GM23338 (cell line): Measurements from ENCODE around the gene ZNF649. TPM values are rescaled to one million over a fixed set of nuclear protein-coding genes. Genes with fewer than 3 reads are reported as not detected.

Experiments
- ATAC-seq: fragments of 200-7000 bp; cut with Tn5 transposase; 3 replicates; pipeline ENCODE4 v1.9.1; 2020
- DNase-seq: peaks from one replicate; pipeline ENCODE4 v3.0.0-alpha.2; 2015; ENCODE audit warnings: low spot score
- H2AFZ ChIP-seq: fragments of 200-600 bp; sonication (generic); 2 replicates; pipeline ENCODE4 v1.8.0; 2016; ENCODE audit warnings: antibody characterized with exemption, mild to moderate bottlenecking, moderate library complexity
- H3F3A ChIP-seq: fragments of 200-600 bp; sonication (generic); replicated peaks from 2 replicates; pipeline ENCODE4 v1.8.0; 2017; ENCODE audit warnings: antibody characterized with exemption, mixed run types, low read depth
- H3K27ac ChIP-seq: fragments of 200-600 bp; sonication (generic); 2 replicates; pipeline ENCODE4 v1.6.1; 2016; ENCODE audit warnings: low read depth
- H3K27me3 ChIP-seq: fragments of 200-600 bp; sonication (generic); 2 replicates; pipeline ENCODE4 v1.8.0; 2016; ENCODE audit warnings: mild to moderate bottlenecking, mixed run types, moderate library complexity; ENCODE audit not compliant: insufficient read depth
- H3K36me3 ChIP-seq: fragments of 200-600 bp; sonication (generic); 2 replicates; pipeline ENCODE4 v1.8.0; 2016; ENCODE audit warnings: mild to moderate bottlenecking; ENCODE audit not compliant: insufficient read depth
- H3K4me1 ChIP-seq: fragments of 200-600 bp; sonication (generic); 2 replicates; pipeline ENCODE4 v1.8.0; 2016; ENCODE audit warnings: mild to moderate bottlenecking, moderate library complexity; ENCODE audit not compliant: insufficient read depth
- H3K4me2 ChIP-seq: fragments of 200-600 bp; sonication (generic); 2 replicates; pipeline ENCODE4 v1.7.1; 2017; ENCODE audit warnings: mixed run types
- H3K4me3 ChIP-seq: fragments of 200-600 bp; sonication (generic); 2 replicates; pipeline ENCODE4 v1.6.1; 2016; ENCODE audit warnings: mixed run types
- H3K79me2 ChIP-seq: fragments of 200-600 bp; sonication (generic); replicated peaks from 2 replicates; pipeline ENCODE4 v1.8.0; 2017; ENCODE audit warnings: mild to moderate bottlenecking; ENCODE audit not compliant: insufficient read depth
- H3K9me2 ChIP-seq: fragments of 200-600 bp; sonication (generic); 2 replicates; pipeline ENCODE4 v1.8.0; 2017; ENCODE audit not compliant: insufficient read depth
- H4K20me1 ChIP-seq: fragments of 200-600 bp; sonication (generic); replicated peaks from 2 replicates; pipeline ENCODE4 v1.8.0; 2017; ENCODE audit warnings: mild to moderate bottlenecking; ENCODE audit not compliant: insufficient read depth
- H3K27ac Mint-ChIP-seq: 2 replicates; pipeline ENCODE4 v1.8.0; 2020; ENCODE audit warnings: inconsistent platforms, mild to moderate bottlenecking, moderate library complexity, mixed read lengths
- H3K27me3 Mint-ChIP-seq: 3 replicates; pipeline ENCODE4 v1.8.0; 2022; ENCODE audit warnings: low read depth, mild to moderate bottlenecking, moderate library complexity, mixed read lengths, inconsistent platforms; ENCODE audit not compliant: insufficient read depth, poor library complexity
- H3K36me3 Mint-ChIP-seq: 3 replicates; pipeline ENCODE4 v1.8.0; 2021; ENCODE audit warnings: low read depth, mild to moderate bottlenecking, inconsistent platforms, moderate library complexity, mixed read lengths
- H3K4me1 Mint-ChIP-seq: 3 replicates; pipeline ENCODE4 v1.8.0; 2020; ENCODE audit warnings: mild to moderate bottlenecking, inconsistent platforms, mixed read lengths
- H3K4me3 Mint-ChIP-seq: 3 replicates; pipeline ENCODE4 v1.8.0; 2021; ENCODE audit warnings: moderate library complexity, mild to moderate bottlenecking, inconsistent platforms, mixed read lengths
- H3K9me3 Mint-ChIP-seq: 3 replicates; pipeline ENCODE4 v1.8.0; 2020; ENCODE audit warnings: moderate library complexity, mild to moderate bottlenecking, inconsistent platforms, mixed read lengths
- CREB1 ChIP-seq: fragments of 250-450 bp; sonication (Bioruptor Pico); IDR thresholded peaks from 2 replicates; pipeline ENCODE4 v1.5.0; 2020; ENCODE audit warnings: low read depth, mild to moderate bottlenecking, moderate library complexity
- CTCF ChIP-seq, 2 experiments: fragments of 200-600 bp in 1 of 2; sonication (generic) in 1 of 2; conservative IDR thresholded peaks; 2 replicates each; pipeline versions ENCODE4 v1.5.1 to v1.6.1; 2016 to 2017; ENCODE audit warnings: antibody characterized with exemption in 2 of 2, low read depth in 2 of 2, mild to moderate bottlenecking in 2 of 2, moderate library complexity in 1 of 2
- ETS1 ChIP-seq: IDR thresholded peaks from 2 replicates; pipeline ENCODE4 v1.6.1; 2016; ENCODE audit warnings: antibody characterized with exemption
- EZH2 ChIP-seq: fragments of 200-600 bp; sonication (generic); IDR thresholded peaks from one replicate; pipeline ENCODE4 v1.8.0; 2017; ENCODE audit warnings: antibody characterized with exemption, mild to moderate bottlenecking, low read depth; ENCODE audit not compliant: unreplicated experiment
- EZH2phosphoT487 ChIP-seq: fragments of 200-600 bp; sonication (generic); IDR thresholded peaks from one replicate; pipeline ENCODE4 v1.8.1; 2018; ENCODE audit warnings: antibody characterized with exemption; ENCODE audit not compliant: unreplicated experiment
- NANOG ChIP-seq: IDR thresholded peaks from 2 replicates; pipeline ENCODE4 v1.6.1; 2016; ENCODE audit warnings: antibody characterized with exemption, borderline replicate concordance
- REST ChIP-seq: IDR thresholded peaks from one replicate; pipeline ENCODE4 v1.6.1; 2018; ENCODE audit warnings: antibody characterized with exemption; ENCODE audit not compliant: unreplicated experiment
- STAT1 ChIP-seq: IDR thresholded peaks from one replicate; pipeline ENCODE4 v1.6.1; 2016; ENCODE audit warnings: antibody characterized with exemption; ENCODE audit not compliant: unreplicated experiment
- ZNF114 ChIP-seq: fragments of 250-450 bp; sonication (Bioruptor Pico); IDR thresholded peaks from 2 replicates; pipeline ENCODE4 v1.5.0; 2020; ENCODE audit warnings: mild to moderate bottlenecking, moderate library complexity
- ZNF331 ChIP-seq: fragments of 250-450 bp; sonication (Bioruptor Pico); IDR thresholded peaks from 2 replicates; pipeline ENCODE4 v1.5.0; 2020; ENCODE audit warnings: low read depth, mild to moderate bottlenecking, moderate library complexity
- polyA plus RNA-seq: library from polyadenylated mRNA; unstranded; fragments of >200 nt; fragmentation: Nextera tagmentation; extraction: Ambion mirVana; gene quantifications from 2 replicates; pipeline ENCODE4 v1.2.1, GENCODE V29; 2016
- total RNA-seq: library from RNA; depleted of rRNA; stranded (reverse); fragments of >200 nt; shearing (Covaris generic); gene quantifications from 2 replicates; pipeline ENCODE4 v1.2.3, GENCODE V29; 2014

ZNF649 gene
- total and polyA plus RNA-seq, 2 experiments from 2014 or later: 40.6 to 68.9 TPM

- TF ChIP-seq ETS1 (no peak), EZH2phosphoT487 (no peak), ZNF331 (CRISPR knock-in tag) (no peak), CTCF (conservative IDR thresholded peaks at IDR 0.05; ENCODE audit: low read depth in 2 of 2) (peak in 1 of 2 experiments; percentile 44; a peak in 2 of 4 replicates), ZNF114 (no peak)
- Mint-ChIP-seq H3K4me3 (no peak overlapping the region), H3K36me3 (peaks cover 91% of the 10 kb centered on the region), H3K4me1 (peaks cover 8% of the 10 kb centered on the region), H3K27ac (no peak overlapping the region; the same call in 1 of the 2 replicates), H3K27me3 (peaks cover 7% of the 10 kb centered on the region), H3K9me3 (peaks cover 35% of the 10 kb centered on the region)
- Histone ChIP-seq H3K4me3 (no peak overlapping the region), H3F3A (no peaks in the 10 kb centered on the region), H3K4me1 (0 out of 2 replicates have a peak, but pooled peaks cover 10% of the 10 kb centered on the region), H3K9me2 (no peaks in the 10 kb centered on the region), H2AFZ (no peak overlapping the region), H4K20me1 (no peaks in the 10 kb centered on the region; the same call in none of the 2 replicates), H3K36me3 (peaks cover 57% of the 10 kb centered on the region), H3K4me2 (no peak overlapping the region), H3K27ac (no peak overlapping the region), H3K27me3 (no peaks in the 10 kb centered on the region), H3K79me2 (peaks cover 90% of the 10 kb centered on the region)
- ATAC-seq: no peak
- peak; percentile 53 for DNase-seq
Measured at GRCh38 chr19:51931921-51932320, 27.1 kb upstream of the ZNF649 start.

GRCh38 chr19:51927859-51928258 lies 23.0 kb upstream of the ZNF649 start:
- no peak for DNase-seq
- Histone ChIP-seq H3F3A (no peaks in the 10 kb centered on the region), H2AFZ (no peak overlapping the region), H3K36me3 (peaks cover 33% of the 10 kb centered on the region), H3K27ac (peak overlapping the region; percentile 95; the same call in 1 of the 2 replicates), H4K20me1 (no peaks in the 10 kb centered on the region; the same call in none of the 2 replicates), H3K27me3 (no peaks in the 10 kb centered on the region), H3K79me2 (peaks cover 55% of the 10 kb centered on the region), H3K4me2 (peak overlapping the region; percentile 77), H3K4me3 (peak overlapping the region; percentile 74), H3K4me1 (0 out of 2 replicates have a peak, but pooled peaks cover 10% of the 10 kb centered on the region), H3K9me2 (peaks cover 6% of the 10 kb centered on the region; the same call in 1 of the 2 replicates)
- Mint-ChIP-seq H3K4me3 (peak overlapping the region; percentile 96), H3K27ac (peak overlapping the region; percentile 99), H3K4me1 (peaks cover 10% of the 10 kb centered on the region), H3K27me3 (peaks cover 9% of the 10 kb centered on the region), H3K36me3 (peaks cover 88% of the 10 kb centered on the region), H3K9me3 (peaks cover 68% of the 10 kb centered on the region)
- ATAC-seq: no peak
- TF ChIP-seq STAT1 (no peak), ETS1 (no peak), ZNF331 (CRISPR knock-in tag) (no peak), CREB1 (CRISPR knock-in tag) (no peak), NANOG (no peak), EZH2phosphoT487 (no peak), EZH2 (no peak), REST (no peak)
